ENCODE data around the gene MUC13. TPM values are rescaled to one million over a fixed set of nuclear protein-coding genes. Genes with fewer than 3 reads are reported as not detected.
"Not testable (repeated sequence)": the region's sequence is repeated elsewhere in the genome, so short reads cannot be mapped to it uniquely, and the experiment has no call there.

Gene MUC13
- total RNA-seq, 1 experiment from 2014 or later: 0.13 TPM

DNA sequence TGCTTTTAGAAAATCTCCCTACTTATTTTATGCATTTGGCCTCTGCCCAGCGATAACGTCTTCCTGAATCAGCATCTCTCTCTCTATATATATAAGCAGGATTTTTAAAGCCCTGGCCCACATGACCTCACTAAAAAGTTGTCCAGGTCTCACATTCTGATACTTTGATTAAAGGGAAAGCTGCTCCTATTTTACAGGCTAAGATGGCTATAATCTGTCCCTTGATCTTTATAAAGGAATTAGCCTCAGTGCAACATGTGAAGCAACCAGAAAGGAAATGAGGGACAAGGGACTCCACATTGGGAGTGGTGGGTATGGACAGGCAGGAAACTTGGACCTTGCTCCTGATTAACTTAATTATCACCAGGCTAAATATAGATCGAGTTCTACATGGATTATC lies 25.6 kb upstream of the MUC13 start:
- intact Hi-C loops (cut with micrococcal nuclease; ENCODE audit: unreplicated experiment) (no loop called here), in situ Hi-C loops (cut with HindIII; ENCODE audit: low pct_unique_long_range_greater_than_20kb, low sequenced_read_pairs) (no loop called here)
- BruUV-seq (replicated peaks): no TSS peak
- Histone ChIP-seq H3K4me1 (ENCODE audit: control insufficient read depth, insufficient read depth, low read length) (peaks cover 7% of the 10 kb centered on the region; the same call in 1 of the 2 replicates), H3K4me3 (ENCODE audit: low read depth in 2 of 2, low read length in 2 of 2) (no peak overlapping the region), H3K27me3 (ENCODE audit: control insufficient read depth, insufficient read depth, low read length) (no peaks in the 10 kb centered on the region), H3K36me3 (ENCODE audit: control insufficient read depth, insufficient read depth, low read length) (no peaks in the 10 kb centered on the region), H3K27ac (ENCODE audit: low read length) (no peak overlapping the region), H3K9me3 (ENCODE audit: control insufficient read depth, insufficient read depth, low read depth, low read length) (no peaks in the 10 kb centered on the region)
- ChIA-PET POLR2A (no interaction called here), CTCF (no interaction called here)
- no peak for ATAC-seq
- no peak for DNase-seq (ENCODE audit: low read depth, low spot score)
- TF ChIP-seq SIN3A (IDR thresholded peaks at IDR 0.05; ENCODE audit: borderline replicate concordance, insufficient read depth, low read depth, low read length) (no peak), POLR2AphosphoS5 (IDR thresholded peaks at IDR 0.05; ENCODE audit: low read depth, low read length) (no peak), TCF7L2 (IDR thresholded peaks at IDR 0.05; ENCODE audit: low read depth, low read length) (no peak)
- TF ChIP-seq, protein P1, sequence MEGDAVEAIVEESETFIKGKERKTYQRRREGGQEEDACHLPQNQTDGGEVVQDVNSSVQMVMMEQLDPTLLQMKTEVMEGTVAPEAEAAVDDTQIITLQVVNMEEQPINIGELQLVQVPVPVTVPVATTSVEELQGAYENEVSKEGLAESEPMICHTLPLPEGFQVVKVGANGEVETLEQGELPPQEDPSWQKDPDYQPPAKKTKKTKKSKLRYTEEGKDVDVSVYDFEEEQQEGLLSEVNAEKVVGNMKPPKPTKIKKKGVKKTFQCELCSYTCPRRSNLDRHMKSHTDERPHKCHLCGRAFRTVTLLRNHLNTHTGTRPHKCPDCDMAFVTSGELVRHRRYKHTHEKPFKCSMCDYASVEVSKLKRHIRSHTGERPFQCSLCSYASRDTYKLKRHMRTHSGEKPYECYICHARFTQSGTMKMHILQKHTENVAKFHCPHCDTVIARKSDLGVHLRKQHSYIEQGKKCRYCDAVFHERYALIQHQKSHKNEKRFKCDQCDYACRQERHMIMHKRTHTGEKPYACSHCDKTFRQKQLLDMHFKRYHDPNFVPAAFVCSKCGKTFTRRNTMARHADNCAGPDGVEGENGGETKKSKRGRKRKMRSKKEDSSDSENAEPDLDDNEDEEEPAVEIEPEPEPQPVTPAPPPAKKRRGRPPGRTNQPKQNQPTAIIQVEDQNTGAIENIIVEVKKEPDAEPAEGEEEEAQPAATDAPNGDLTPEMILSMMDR (IDR thresholded peaks at IDR 0.05): no peak

DNA sequence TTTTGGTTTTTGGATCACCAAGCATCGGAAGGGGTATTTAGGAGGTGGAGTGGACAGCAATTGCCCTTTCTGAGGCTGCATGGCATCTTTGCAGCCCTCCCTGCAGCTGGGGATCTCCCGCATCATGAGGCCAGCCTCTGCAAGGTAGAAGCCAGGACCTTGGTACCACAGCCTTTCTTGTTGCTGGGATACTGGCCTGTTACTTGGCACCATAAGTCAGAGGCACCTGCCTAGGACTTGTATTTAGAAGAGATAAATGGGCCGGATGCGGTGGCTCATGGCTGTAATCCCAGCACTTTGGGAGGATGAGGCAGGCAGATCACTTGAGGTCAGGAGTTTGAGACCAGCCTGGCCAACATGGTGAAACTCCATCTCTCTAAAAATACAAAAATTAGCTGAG lies 23.4 kb upstream of the MUC13 start:
- H3K27me3 ChIP-seq (ENCODE audit: control insufficient read depth, insufficient read depth, low read length); ATAC-seq; BruUV-seq (replicated peaks); in situ Hi-C loops (cut with HindIII; ENCODE audit: low pct_unique_long_range_greater_than_20kb, low sequenced_read_pairs); H3K4me3 ChIP-seq (ENCODE audit: low read depth in 2 of 2, low read length in 2 of 2); POLR2A ChIA-PET; CTCF ChIA-PET; H3K9me3 ChIP-seq (ENCODE audit: control insufficient read depth, insufficient read depth, low read depth, low read length); intact Hi-C loops (cut with micrococcal nuclease; ENCODE audit: unreplicated experiment); H3K27ac ChIP-seq (ENCODE audit: low read length); H3K4me1 ChIP-seq (ENCODE audit: control insufficient read depth, insufficient read depth, low read length); DNase-seq (ENCODE audit: low read depth, low spot score); H3K36me3 ChIP-seq (ENCODE audit: control insufficient read depth, insufficient read depth, low read length): not testable (repeated sequence)

DNA sequence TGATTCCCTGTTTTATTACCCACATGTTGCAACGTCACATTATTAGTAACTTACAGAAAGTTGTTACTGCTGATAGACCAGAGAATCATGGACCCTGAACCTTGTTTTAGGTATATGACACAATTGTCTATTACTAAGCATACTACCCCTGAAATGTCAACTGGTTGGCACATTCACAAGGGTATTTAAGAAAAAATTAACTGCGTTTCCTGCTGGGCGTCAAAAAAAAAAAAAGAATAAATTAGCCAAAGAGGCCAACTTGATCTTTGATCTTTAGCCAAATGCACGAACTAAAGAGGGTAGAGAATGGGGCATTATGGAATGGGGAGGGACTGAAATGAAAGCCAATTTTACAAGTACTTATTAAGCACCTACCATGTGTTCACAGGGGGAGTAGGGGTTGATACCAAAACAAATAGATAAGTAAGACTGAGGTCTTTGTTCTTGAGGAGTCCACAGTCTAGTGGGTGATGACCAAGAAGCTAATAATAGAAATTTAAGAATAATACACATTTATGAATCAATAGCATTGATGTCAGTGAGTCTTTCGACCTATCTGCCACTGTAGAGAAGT lies 17.8 kb upstream of the MUC13 start:
- ChIA-PET CTCF (interaction anchor here (0.7 kb wide), 1 partner anchor 485 kb away, joined by 3 read pairs; no protein-coding TSS in a partner anchor), POLR2A (no interaction called here)
- in situ Hi-C loops (cut with HindIII; ENCODE audit: low pct_unique_long_range_greater_than_20kb, low sequenced_read_pairs) (no loop called here), intact Hi-C loops (cut with micrococcal nuclease; ENCODE audit: unreplicated experiment) (no loop called here)
- H3K9me3 ChIP-seq (ENCODE audit: control insufficient read depth, insufficient read depth, low read depth, low read length): no peaks in the 10 kb centered on the region
- H3K27ac ChIP-seq (ENCODE audit: low read length): no peak overlapping the region
- H3K36me3 ChIP-seq (ENCODE audit: control insufficient read depth, insufficient read depth, low read length): no peaks in the 10 kb centered on the region
- H3K27me3 ChIP-seq (ENCODE audit: control insufficient read depth, insufficient read depth, low read length): no peaks in the 10 kb centered on the region
- DNase-seq (ENCODE audit: low read depth, low spot score): no peak
- no peaks in the 10 kb centered on the region for H3K4me1 ChIP-seq (ENCODE audit: control insufficient read depth, insufficient read depth, low read length)
- BruUV-seq (replicated peaks): no TSS peak
- no peak for ATAC-seq
- TF ChIP-seq, protein P1 (IDR thresholded peaks at IDR 0.05): no peak
- TF ChIP-seq, protein P2, sequence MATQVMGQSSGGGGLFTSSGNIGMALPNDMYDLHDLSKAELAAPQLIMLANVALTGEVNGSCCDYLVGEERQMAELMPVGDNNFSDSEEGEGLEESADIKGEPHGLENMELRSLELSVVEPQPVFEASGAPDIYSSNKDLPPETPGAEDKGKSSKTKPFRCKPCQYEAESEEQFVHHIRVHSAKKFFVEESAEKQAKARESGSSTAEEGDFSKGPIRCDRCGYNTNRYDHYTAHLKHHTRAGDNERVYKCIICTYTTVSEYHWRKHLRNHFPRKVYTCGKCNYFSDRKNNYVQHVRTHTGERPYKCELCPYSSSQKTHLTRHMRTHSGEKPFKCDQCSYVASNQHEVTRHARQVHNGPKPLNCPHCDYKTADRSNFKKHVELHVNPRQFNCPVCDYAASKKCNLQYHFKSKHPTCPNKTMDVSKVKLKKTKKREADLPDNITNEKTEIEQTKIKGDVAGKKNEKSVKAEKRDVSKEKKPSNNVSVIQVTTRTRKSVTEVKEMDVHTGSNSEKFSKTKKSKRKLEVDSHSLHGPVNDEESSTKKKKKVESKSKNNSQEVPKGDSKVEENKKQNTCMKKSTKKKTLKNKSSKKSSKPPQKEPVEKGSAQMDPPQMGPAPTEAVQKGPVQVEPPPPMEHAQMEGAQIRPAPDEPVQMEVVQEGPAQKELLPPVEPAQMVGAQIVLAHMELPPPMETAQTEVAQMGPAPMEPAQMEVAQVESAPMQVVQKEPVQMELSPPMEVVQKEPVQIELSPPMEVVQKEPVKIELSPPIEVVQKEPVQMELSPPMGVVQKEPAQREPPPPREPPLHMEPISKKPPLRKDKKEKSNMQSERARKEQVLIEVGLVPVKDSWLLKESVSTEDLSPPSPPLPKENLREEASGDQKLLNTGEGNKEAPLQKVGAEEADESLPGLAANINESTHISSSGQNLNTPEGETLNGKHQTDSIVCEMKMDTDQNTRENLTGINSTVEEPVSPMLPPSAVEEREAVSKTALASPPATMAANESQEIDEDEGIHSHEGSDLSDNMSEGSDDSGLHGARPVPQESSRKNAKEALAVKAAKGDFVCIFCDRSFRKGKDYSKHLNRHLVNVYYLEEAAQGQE (IDR thresholded peaks at IDR 0.05; ENCODE audit: insufficient read depth in 1 of 2, low read depth in 2 of 2, low read length in 1 of 2): no peak
- no peak for TF ChIP-seq POLR2AphosphoS5 (IDR thresholded peaks at IDR 0.05; ENCODE audit: low read depth, low read length)
- TF ChIP-seq SIN3A (IDR thresholded peaks at IDR 0.05; ENCODE audit: borderline replicate concordance, insufficient read depth, low read depth, low read length): no peak
- no peak for TF ChIP-seq TCF7L2 (IDR thresholded peaks at IDR 0.05; ENCODE audit: low read depth, low read length)
- H3K4me3 ChIP-seq (ENCODE audit: low read depth in 2 of 2, low read length in 2 of 2): no peak overlapping the region

Measured in Panc1 (cell line).